Measurements from ENCODE around the gene CEP85. TPM values are rescaled to one million over a fixed set of nuclear protein-coding genes. Genes with fewer than 3 reads are reported as not detected.

The CEP85 gene
- total and polyA plus RNA-seq, 10 of the 15 experiments (the other 5 are each of a cell fraction or from before 2014, with no cell fraction given): 8.4 to 26.8 (median 21.5) TPM

- peaks cover 11 to 17% of the 10 kb centered on the region in 2 experiments for H3K36me3 ChIP-seq (ENCODE audit: control insufficient read depth in 2 of 2, insufficient read depth in 2 of 2, low read length in 1 of 2)
- ChIA-PET CTCF (interaction anchor here (1.7 kb wide), 1 partner anchor 53 kb away, joined by 6 read pairs; no protein-coding TSS in a partner anchor), SMC1A (ENCODE audit: uncharacterized antibody, unreplicated experiment) (no interaction called here), RAD21 (ENCODE audit: unreplicated experiment) (interaction anchor here (0.9 kb wide), 1 partner anchor 53 kb away, joined by 4 read pairs; no protein-coding TSS in a partner anchor), POLR2A (interaction anchor here (0.6 kb wide), 1 partner anchor 139 kb away, joined by 4 read pairs; no protein-coding TSS in a partner anchor)
- BruUV-seq (replicated peaks): no TSS peak
- peaks cover 6% of the 10 kb centered on the region; the same call in 2 of the 3 replicates for H3K9me3 ChIP-seq (replicated peaks; ENCODE audit: control insufficient read depth, insufficient read depth, low read length)
- no peaks in the 10 kb centered on the region for H3K79me2 ChIP-seq (ENCODE audit: control insufficient read depth, insufficient read depth, low read length)
- TF ChIP-seq, protein P1, sequence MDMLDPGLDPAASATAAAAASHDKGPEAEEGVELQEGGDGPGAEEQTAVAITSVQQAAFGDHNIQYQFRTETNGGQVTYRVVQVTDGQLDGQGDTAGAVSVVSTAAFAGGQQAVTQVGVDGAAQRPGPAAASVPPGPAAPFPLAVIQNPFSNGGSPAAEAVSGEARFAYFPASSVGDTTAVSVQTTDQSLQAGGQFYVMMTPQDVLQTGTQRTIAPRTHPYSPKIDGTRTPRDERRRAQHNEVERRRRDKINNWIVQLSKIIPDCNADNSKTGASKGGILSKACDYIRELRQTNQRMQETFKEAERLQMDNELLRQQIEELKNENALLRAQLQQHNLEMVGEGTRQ (IDR thresholded peaks at IDR 0.05; ENCODE audit: borderline replicate concordance, low read depth, low read length): no peak
- TF ChIP-seq CBX5 (IDR thresholded peaks at IDR 0.05; ENCODE audit: low read depth): peak; percentile 77; the same call in 1 of the 2 replicates
- no peak overlapping the region for H3K9ac ChIP-seq (ENCODE audit: control insufficient read depth, insufficient read depth, low read length)
- H3K27ac ChIP-seq (ENCODE audit: control insufficient read depth, insufficient read depth): no peak overlapping the region
- WGBS (ENCODE audit: insufficient coverage, insufficient replicate concordance, low lambda C conversion rate, missing lambda C conversion rate): 97% methylated on average over 4 of the region's 4 CpGs
- H3K4me3 ChIP-seq: no peak overlapping the region
- intact Hi-C loops (cut with micrococcal nuclease; ENCODE audit: unreplicated experiment): no loop called here
- in situ Hi-C loops (cut with MboI): no loop called here
- H3K27me3 ChIP-seq (replicated peaks in 1 of 2; ENCODE audit: control insufficient read depth in 2 of 2, insufficient read depth in 2 of 2, low read length in 1 of 2): no peaks in the 10 kb centered on the region
- no peak overlapping the region for H2AFZ ChIP-seq (ENCODE audit: control insufficient read depth, low read depth, low read length)
- no peaks in the 10 kb centered on the region for H3K4me1 ChIP-seq (ENCODE audit: control insufficient read depth, insufficient read depth, low read length)
- H4K20me1 ChIP-seq (ENCODE audit: control insufficient read depth, insufficient read depth): no peaks in the 10 kb centered on the region
- no peak for FAIRE-seq
- no peak overlapping the region for H3K4me2 ChIP-seq (ENCODE audit: control insufficient read depth, insufficient read depth)
- no peak for ATAC-seq
- no peak for DNase-seq (ENCODE audit: low read depth, low spot score)
These were observed 35.2 kb downstream of the CEP85 start for GRCh38 chr1:26269198-26269550.

- H3K79me2 ChIP-seq (ENCODE audit: control insufficient read depth, insufficient read depth, low read length): peaks cover 8% of the 10 kb centered on the region
- no peak for FAIRE-seq
- H3K4me2 ChIP-seq (ENCODE audit: control insufficient read depth, insufficient read depth): no peak overlapping the region
- H3K4me3 ChIP-seq: no peak overlapping the region
- no peak for ATAC-seq
- DNase-seq (ENCODE audit: low read depth, low spot score): no peak
- 75% methylated on average over 11 of the region's 11 CpGs for WGBS (ENCODE audit: insufficient coverage, insufficient replicate concordance, low lambda C conversion rate, missing lambda C conversion rate)
- no peak overlapping the region for H3K9ac ChIP-seq (ENCODE audit: control insufficient read depth, insufficient read depth, low read length)
- H4K20me1 ChIP-seq (ENCODE audit: control insufficient read depth, insufficient read depth): no peaks in the 10 kb centered on the region
- intact Hi-C loops (cut with micrococcal nuclease; ENCODE audit: unreplicated experiment) (loop anchor here (1.0 kb wide), 1 partner anchor 46 kb away; no protein-coding TSS in a partner anchor), in situ Hi-C loops (cut with MboI) (no loop called here)
- ChIA-PET CTCF (interaction anchor here (0.6 to 18.0 kb wide), 16 partner anchors 12 to 239 kb away, joined by 3 to 879 read pairs (median 5); partner anchors contain the start of genes CD52 and CEP85), POLR2A (no interaction called here), RAD21 (ENCODE audit: unreplicated experiment) (interaction anchor here (0.7 to 8.9 kb wide), 5 partner anchors 38 to 142 kb away, joined by 3 to 113 read pairs (median 3); partner anchors contain the start of genes CD52 and CEP85), SMC1A (ENCODE audit: uncharacterized antibody, unreplicated experiment) (interaction anchor here (1.1 to 9.1 kb wide), 10 partner anchors 10 to 142 kb away, joined by 3 to 119 read pairs (median 3); partner anchors contain the start of gene CD52)
- no peaks in the 10 kb centered on the region for H3K27me3 ChIP-seq (replicated peaks in 1 of 2; ENCODE audit: control insufficient read depth in 2 of 2, insufficient read depth in 2 of 2, low read length in 1 of 2)
- peaks cover 32% of the 10 kb centered on the region for H3K4me1 ChIP-seq (ENCODE audit: control insufficient read depth, insufficient read depth, low read length)
- H2AFZ ChIP-seq (ENCODE audit: control insufficient read depth, low read depth, low read length): no peak overlapping the region
- 0 out of 2 replicates have a peak overlapping the region, but pooled peaks have one; percentile 1 for H3K27ac ChIP-seq (ENCODE audit: control insufficient read depth, insufficient read depth)
- no peaks in the 10 kb centered on the region for H3K9me3 ChIP-seq (replicated peaks; ENCODE audit: control insufficient read depth, insufficient read depth, low read length)
- no TSS peak for BruUV-seq (replicated peaks)
- H3K36me3 ChIP-seq (ENCODE audit: control insufficient read depth in 2 of 2, insufficient read depth in 2 of 2, low read length in 1 of 2): peaks cover 17 to 19% of the 10 kb centered on the region in 2 experiments
- TF ChIP-seq, protein P2, sequence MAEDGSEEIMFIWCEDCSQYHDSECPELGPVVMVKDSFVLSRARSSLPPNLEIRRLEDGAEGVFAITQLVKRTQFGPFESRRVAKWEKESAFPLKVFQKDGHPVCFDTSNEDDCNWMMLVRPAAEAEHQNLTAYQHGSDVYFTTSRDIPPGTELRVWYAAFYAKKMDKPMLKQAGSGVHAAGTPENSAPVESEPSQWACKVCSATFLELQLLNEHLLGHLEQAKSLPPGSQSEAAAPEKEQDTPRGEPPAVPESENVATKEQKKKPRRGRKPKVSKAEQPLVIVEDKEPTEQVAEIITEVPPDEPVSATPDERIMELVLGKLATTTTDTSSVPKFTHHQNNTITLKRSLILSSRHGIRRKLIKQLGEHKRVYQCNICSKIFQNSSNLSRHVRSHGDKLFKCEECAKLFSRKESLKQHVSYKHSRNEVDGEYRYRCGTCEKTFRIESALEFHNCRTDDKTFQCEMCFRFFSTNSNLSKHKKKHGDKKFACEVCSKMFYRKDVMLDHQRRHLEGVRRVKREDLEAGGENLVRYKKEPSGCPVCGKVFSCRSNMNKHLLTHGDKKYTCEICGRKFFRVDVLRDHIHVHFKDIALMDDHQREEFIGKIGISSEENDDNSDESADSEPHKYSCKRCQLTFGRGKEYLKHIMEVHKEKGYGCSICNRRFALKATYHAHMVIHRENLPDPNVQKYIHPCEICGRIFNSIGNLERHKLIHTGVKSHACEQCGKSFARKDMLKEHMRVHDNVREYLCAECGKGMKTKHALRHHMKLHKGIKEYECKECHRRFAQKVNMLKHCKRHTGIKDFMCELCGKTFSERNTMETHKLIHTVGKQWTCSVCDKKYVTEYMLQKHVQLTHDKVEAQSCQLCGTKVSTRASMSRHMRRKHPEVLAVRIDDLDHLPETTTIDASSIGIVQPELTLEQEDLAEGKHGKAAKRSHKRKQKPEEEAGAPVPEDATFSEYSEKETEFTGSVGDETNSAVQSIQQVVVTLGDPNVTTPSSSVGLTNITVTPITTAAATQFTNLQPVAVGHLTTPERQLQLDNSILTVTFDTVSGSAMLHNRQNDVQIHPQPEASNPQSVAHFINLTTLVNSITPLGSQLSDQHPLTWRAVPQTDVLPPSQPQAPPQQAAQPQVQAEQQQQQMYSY (CRISPR knock-in tag; IDR thresholded peaks at IDR 0.05): no peak
- TF ChIP-seq E4F1 (IDR thresholded peaks at IDR 0.05; ENCODE audit: borderline replicate concordance, partially characterized antibody) (no peak), RBBP5 (conservative IDR thresholded peaks at IDR 0.05) (no peak), CHD4 (IDR thresholded peaks at IDR 0.05) (no peak), RAD51 (IDR thresholded peaks at IDR 0.05) (no peak)
These were observed 40.9 kb downstream of the CEP85 start for GRCh38 chr1:26274801-26275425.
